ENCODE measurements around the gene NAV2. TPM values are rescaled to one million over a fixed set of nuclear protein-coding genes. Genes with fewer than 3 reads are reported as not detected.

The NAV2 gene
- total and polyA plus RNA-seq, 11 donors, result 7.6 to 46.5 (median 20.2) TPM

- Histone ChIP-seq H3K27me3 (no peaks in the 10 kb centered on the region), H3K27ac (peak overlapping the region in 2 of 12 donors; percentile 44 to 61), H3K4me1 (peaks cover 0 to 33% (median 5%) of the 10 kb centered on the region in 12 donors), H3K36me3 (peaks cover 0 to 12% (median 0%) of the 10 kb centered on the region in 9 donors), H3K4me3 (no peak overlapping the region), H3K9me3 (no peaks in the 10 kb centered on the region)
- intact Hi-C loops (cut with DNase I), result no loop called here
- ATAC-seq (no peak), DNase-seq (no peak)
- no peak for TF ChIP-seq CTCF (IDR thresholded peaks at IDR 0.05)
- no peak for TF ChIP-seq POLR2A (IDR thresholded peaks at IDR 0.05)
- 90 to 98% (median 96%) methylated on average over 5 of the region's 5 CpGs for WGBS, 4 donors
These were observed 205.8 kb downstream of the NAV2 start for GRCh38 chr11:19918302-19919049.

- H3K36me3 ChIP-seq, result peaks cover 0 to 12% (median 0%) of the 10 kb centered on the region in 9 donors
- peak overlapping the region in 4 of 12 donors; percentile 41 to 63 (median 62) for H3K27ac ChIP-seq
- intact Hi-C loops (cut with DNase I), result no loop called here
- ATAC-seq (peak; percentile 86 to 98 (median 92)), DNase-seq (peak in 3 of 5 donors; percentile 24 to 84 (median 61))
- H3K9me3 ChIP-seq, result no peaks in the 10 kb centered on the region
- H3K4me1 ChIP-seq, result peaks cover 0 to 26% (median under 1%) of the 10 kb centered on the region in 12 donors
- no peak overlapping the region for H3K4me3 ChIP-seq
- WGBS, 4 donors, result 69 to 82% (median 73%) methylated on average over 7 of the region's 7 CpGs
- H3K27me3 ChIP-seq, result no peaks in the 10 kb centered on the region
- TF ChIP-seq POLR2A (IDR thresholded peaks at IDR 0.05) (no peak), CTCF (IDR thresholded peaks at IDR 0.05) (no peak)
These were observed 206.5 kb downstream of the NAV2 start for GRCh38 chr11:19919050-19919561.

- no peak for TF ChIP-seq CTCF (IDR thresholded peaks at IDR 0.05)
- TF ChIP-seq POLR2A (IDR thresholded peaks at IDR 0.05), result no peak
- intact Hi-C loops (cut with DNase I), result no loop called here
These were observed 208.3 kb downstream of the NAV2 start for GRCh38 chr11:19920982-19921381.

GRCh38 chr11:19921976-19922688 lies 209.5 kb downstream of the NAV2 start:
- H3K4me3 ChIP-seq, result no peak overlapping the region
- H3K4me1 ChIP-seq, result peaks cover 0 to 14% (median 0%) of the 10 kb centered on the region in 12 donors
- ATAC-seq (no peak), DNase-seq (no peak)
- no peak for TF ChIP-seq CTCF (IDR thresholded peaks at IDR 0.05)
- TF ChIP-seq POLR2A (IDR thresholded peaks at IDR 0.05), result no peak
- no peak overlapping the region for H3K27ac ChIP-seq
- intact Hi-C loops (cut with DNase I), result no loop called here
- H3K27me3 ChIP-seq, result no peaks in the 10 kb centered on the region
- WGBS, 4 donors, result 93 to 95% (median 94%) methylated on average over 3 of the region's 3 CpGs
- peaks cover 0 to 12% (median 0%) of the 10 kb centered on the region in 9 donors for H3K36me3 ChIP-seq
- H3K9me3 ChIP-seq, result no peaks in the 10 kb centered on the region

More at GRCh38 chr11:19920982-19921381, 208.3 kb downstream of the NAV2 start:
- Histone ChIP-seq H3K27ac (no peak overlapping the region), H3K4me1 (peaks cover 0 to 25% (median 0%) of the 10 kb centered on the region in 12 donors), H3K4me3 (no peak overlapping the region), H3K36me3 (peaks cover 0 to 12% (median 0%) of the 10 kb centered on the region in 9 donors), H3K27me3 (no peaks in the 10 kb centered on the region), H3K9me3 (no peaks in the 10 kb centered on the region)
- WGBS, 4 donors, result 78 to 88% (median 80%) methylated on average over 2 of the region's 2 CpGs
- DNase-seq (no peak), ATAC-seq (no peak)
